ENCODE data around the gene OR52B2. TPM values are rescaled to one million over a fixed set of nuclear protein-coding genes. Genes with fewer than 3 reads are reported as not detected.
"Not testable (repeated sequence)": the region's sequence is repeated elsewhere in the genome, so short reads cannot be mapped to it uniquely, and the experiment has no call there.

The OR52B2 gene
- total RNA-seq, 1 donor from 2014 or later: not detected

GRCh38 chr11:6175440-6175839 is 5.3 kb upstream of the OR52B2 start:
- no peak for DNase-seq (ENCODE audit: missing footprints)
- intact Hi-C loops (cut with DNase I): no loop called here
- no peak for ATAC-seq

DNA sequence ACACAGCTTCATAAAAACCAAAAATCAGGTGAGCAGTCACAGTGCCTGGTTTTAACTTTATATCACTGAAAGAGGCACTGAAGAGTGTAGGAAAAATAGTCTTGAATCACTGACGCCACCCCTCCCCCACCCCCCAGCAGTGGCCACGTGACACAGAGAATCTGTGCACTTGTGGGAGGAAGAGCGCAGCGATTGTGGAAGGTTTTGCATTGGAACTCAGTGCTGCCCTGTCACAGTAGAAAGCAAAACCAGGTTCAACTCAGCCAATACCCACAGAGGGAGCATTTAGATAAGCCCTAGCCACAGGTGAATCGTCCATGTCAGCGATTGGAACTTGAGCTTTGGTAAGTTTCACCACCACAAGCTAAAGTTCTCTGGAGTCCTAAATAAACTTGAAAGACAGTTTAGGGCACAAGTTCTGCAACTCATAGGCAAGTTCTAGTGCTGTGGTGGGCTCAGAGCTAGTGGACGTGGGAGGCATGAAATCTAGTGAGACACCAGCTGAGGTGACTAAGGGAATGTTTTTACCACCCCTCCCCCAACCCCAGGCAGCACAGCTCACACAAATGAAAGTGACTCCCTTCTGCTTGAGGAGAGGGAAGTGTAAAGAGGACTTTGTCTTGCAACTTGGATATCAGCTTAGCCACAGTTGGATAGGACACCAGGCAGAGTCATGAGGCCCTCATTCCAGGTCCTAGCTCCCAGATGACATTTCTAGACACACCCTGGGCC is 13.3 kb downstream of the OR52B2 start:
- DNase-seq (ENCODE audit: missing footprints): no peak
- intact Hi-C loops (cut with DNase I): no loop called here

GRCh38 chr11:6152126-6152525 is 18.0 kb downstream of the OR52B2 start:
- intact Hi-C loops (cut with DNase I): no loop called here
- ATAC-seq: no peak

More for the DNA sequence above, 13.3 kb downstream of the OR52B2 start:
- no peak for ATAC-seq

DNA sequence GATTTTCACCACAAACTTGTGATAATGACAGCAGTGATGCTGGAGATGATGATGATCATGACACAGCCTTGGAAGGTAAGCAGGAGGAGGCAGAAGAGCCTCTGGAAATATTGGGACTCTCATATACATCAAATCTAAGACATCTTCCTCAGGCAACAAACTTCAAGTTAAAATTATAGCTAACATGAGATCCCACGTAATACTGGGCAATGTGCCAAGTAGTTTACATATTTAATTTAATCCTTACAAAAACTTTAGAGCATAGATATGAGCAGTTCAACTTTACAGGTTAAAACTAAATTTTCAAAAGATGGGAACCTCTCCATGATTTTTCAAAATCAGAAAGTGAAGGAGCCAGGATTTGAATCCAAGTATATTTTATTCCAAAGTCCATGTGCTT is 19.0 kb downstream of the OR52B2 start:
- intact Hi-C loops (cut with DNase I): no loop called here
- no peak for ATAC-seq

More at GRCh38 chr11:6152126-6152525, 18.0 kb downstream of the OR52B2 start:
- DNase-seq (ENCODE audit: missing footprints): no peak

GRCh38 chr11:6143737-6144136 is 26.4 kb downstream of the OR52B2 start:
- ATAC-seq; DNase-seq (ENCODE audit: missing footprints); intact Hi-C loops (cut with DNase I): not testable (repeated sequence)

More for the DNA sequence above, 19.0 kb downstream of the OR52B2 start:
- DNase-seq (ENCODE audit: missing footprints): no peak

DNA sequence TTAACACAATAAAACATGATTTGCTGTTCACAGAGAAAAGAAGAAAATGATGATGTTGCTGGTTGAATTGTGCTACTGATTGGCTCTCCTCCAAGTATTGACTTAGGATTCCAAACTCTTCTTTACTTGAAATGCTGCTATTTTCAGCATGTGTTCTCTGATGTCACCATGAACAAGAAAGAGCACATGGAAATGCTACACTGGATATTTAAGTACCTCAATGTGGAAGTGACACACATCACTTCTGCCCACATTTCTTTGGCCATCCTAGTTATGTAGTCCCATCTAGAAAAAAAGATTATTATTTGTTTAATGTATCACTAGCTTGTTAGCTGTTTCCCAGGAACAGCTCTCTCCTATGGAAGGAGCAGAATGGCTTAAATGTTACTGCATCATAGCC is 27.2 kb downstream of the OR52B2 start:
- no peak for DNase-seq (ENCODE audit: missing footprints)
- no peak for ATAC-seq
- intact Hi-C loops (cut with DNase I): no loop called here

DNA sequence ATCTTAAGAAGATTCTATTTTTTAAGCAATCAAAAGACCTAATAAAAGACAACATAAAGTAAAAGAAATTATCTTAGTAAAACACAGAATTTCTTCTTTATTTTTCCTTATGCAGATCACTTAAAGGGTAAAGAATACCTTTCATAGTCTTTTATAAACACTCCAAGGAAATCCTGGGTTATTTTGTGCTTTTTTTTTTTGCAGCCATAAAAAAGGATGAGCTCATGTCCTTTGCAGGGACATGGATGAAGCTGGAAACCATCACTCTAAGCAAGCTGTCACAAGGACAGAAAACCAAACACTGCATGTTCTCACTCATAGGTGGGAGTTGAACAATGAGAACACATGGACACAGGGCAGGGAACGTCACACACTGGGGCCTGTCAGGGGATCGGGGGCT is 34.2 kb downstream of the OR52B2 start:
- intact Hi-C loops (cut with DNase I); DNase-seq (ENCODE audit: missing footprints); ATAC-seq: not testable (repeated sequence)

DNA sequence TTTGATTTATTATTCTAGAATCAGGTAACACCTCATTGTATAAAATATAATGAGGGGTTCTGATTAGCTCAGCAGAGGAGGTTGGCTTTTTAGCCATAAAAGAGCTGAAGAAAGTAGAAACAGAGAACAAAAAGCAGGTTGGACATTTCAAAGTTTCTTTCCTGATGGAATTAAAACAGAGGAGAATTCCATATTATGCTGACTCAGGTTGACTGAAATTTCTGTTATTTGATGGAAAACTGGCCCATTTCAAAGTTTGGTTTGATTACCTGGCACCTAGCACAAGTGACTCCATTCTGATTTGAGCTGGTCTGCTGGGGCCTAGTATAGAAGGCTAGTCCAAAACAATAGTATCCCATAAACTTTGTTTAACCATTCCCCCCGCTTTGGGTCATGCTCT is 37.7 kb downstream of the OR52B2 start:
- intact Hi-C loops (cut with DNase I): no loop called here
- DNase-seq (ENCODE audit: missing footprints) (no peak), ATAC-seq (no peak)

GRCh38 chr11:6129635-6130034 is 40.5 kb downstream of the OR52B2 start:
- DNase-seq (ENCODE audit: missing footprints) (no peak), ATAC-seq (no peak)
- intact Hi-C loops (cut with DNase I): no loop called here

- intact Hi-C loops (cut with DNase I): no loop called here
- ATAC-seq (no peak), DNase-seq (ENCODE audit: missing footprints) (no peak)
Observed at GRCh38 chr11:6129011-6129410, 41.1 kb downstream of the OR52B2 start.

GRCh38 chr11:6127881-6128280 is 42.2 kb downstream of the OR52B2 start:
- DNase-seq (ENCODE audit: missing footprints): no peak
- no peak for ATAC-seq

DNA sequence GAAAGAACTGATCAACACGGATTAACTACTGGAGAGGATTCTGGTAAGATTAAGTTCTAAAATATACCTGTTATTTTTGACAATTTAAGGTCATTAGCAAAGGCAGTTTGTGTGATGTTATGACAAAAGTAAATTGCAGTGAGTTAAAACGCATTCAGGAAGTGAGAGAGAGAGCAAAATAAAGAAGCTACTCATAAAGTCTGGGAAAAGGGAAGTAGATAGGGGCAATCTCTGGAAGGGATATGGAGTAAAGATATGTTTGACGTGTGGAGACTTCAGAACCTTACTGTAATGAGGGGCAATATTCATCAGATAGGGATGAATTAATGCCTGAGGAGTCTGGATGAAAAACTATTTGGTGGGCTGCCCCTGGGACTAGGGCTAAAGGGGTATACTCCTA is 45.9 kb downstream of the OR52B2 start:
- ATAC-seq: no peak
- intact Hi-C loops (cut with DNase I): no loop called here
- DNase-seq (ENCODE audit: missing footprints): no peak

More at GRCh38 chr11:6127881-6128280, 42.2 kb downstream of the OR52B2 start:
- intact Hi-C loops (cut with DNase I): no loop called here

Other genes with a start within 250 kb of the OR52B2 start
- not detected for gene OR56A3, start 228.1 kb downstream of the OR52B2 start, total RNA-seq
- not detected for gene OR56A5, start 201.8 kb downstream of the OR52B2 start, total RNA-seq
- gene OR52L1, start 183.3 kb downstream of the OR52B2 start, total RNA-seq: not detected
- not detected for gene OR56A4, start 163.4 kb downstream of the OR52B2 start, total RNA-seq
- not detected for gene OR56A1, start 139.6 kb downstream of the OR52B2 start, total RNA-seq
- gene OR56B4, start 62.6 kb downstream of the OR52B2 start, total RNA-seq: not detected
- gene OR52W1, start 28.9 kb upstream of the OR52B2 start, total RNA-seq: not detected
- not detected for gene C11orf42, start 35.2 kb upstream of the OR52B2 start, total RNA-seq
- gene FHIP1B, start 64.3 kb upstream of the OR52B2 start, total RNA-seq: 13.3 TPM
- gene CNGA4, start 68.8 kb upstream of the OR52B2 start, total RNA-seq: not detected
- gene CCKBR, start 89.5 kb upstream of the OR52B2 start, total RNA-seq: not detected
- 42.5 TPM for gene CAVIN3, start 150.2 kb upstream of the OR52B2 start, total RNA-seq
- 60.6 TPM for gene SMPD1, start 220.1 kb upstream of the OR52B2 start, total RNA-seq
- 85.5 TPM for gene APBB1, start 248.8 kb upstream of the OR52B2 start, total RNA-seq